Measurements from ENCODE around the gene GNL2. TPM values are rescaled to one million over a fixed set of nuclear protein-coding genes. Genes with fewer than 3 reads are reported as not detected.

The GNL2 gene
- total RNA-seq, 1 experiment from 2014 or later, result 51.9 TPM

- no peaks in the 10 kb centered on the region for H3K9me3 ChIP-seq (ENCODE audit: insufficient read depth, low read depth)
- H3F3A ChIP-seq (ENCODE audit: insufficient read depth, low read depth), result peaks cover 11% of the 10 kb centered on the region; the same call in 1 of the 2 replicates
- H3K27me3 ChIP-seq (ENCODE audit: insufficient read depth, low read depth), result no peaks in the 10 kb centered on the region
- no peak for TF ChIP-seq CTCF (conservative IDR thresholded peaks at IDR 0.05)
- TF ChIP-seq EZH2 (IDR thresholded peaks at IDR 0.05; ENCODE audit: low read depth), result no peak
- no peak overlapping the region for H2AFZ ChIP-seq
- no peaks in the 10 kb centered on the region for H3K4me1 ChIP-seq (replicated peaks; ENCODE audit: insufficient read depth)
- no peaks in the 10 kb centered on the region for H3K79me2 ChIP-seq (ENCODE audit: low read depth)
- intact Hi-C loops (cut with micrococcal nuclease; ENCODE audit: unreplicated experiment), result loop anchor here (5.0 kb wide), 1 partner anchor 108 kb away; no protein-coding TSS in a partner anchor
- ChIA-PET CTCF (no interaction called here), POLR2A (ENCODE audit: unreplicated experiment) (no interaction called here)
- no peak for DNase-seq
- H3K9me2 ChIP-seq (ENCODE audit: insufficient read depth), result no peaks in the 10 kb centered on the region; the same call in 1 of the 2 replicates
- no peak overlapping the region for H3K4me3 ChIP-seq
- BruUV-seq (replicated peaks), result no TSS peak
- peaks cover 31% of the 10 kb centered on the region; the same call in 1 of the 2 replicates for H3K36me3 ChIP-seq (ENCODE audit: low read depth)
- H3K27ac ChIP-seq, result no peak overlapping the region
- H4K20me1 ChIP-seq (ENCODE audit: insufficient read depth), result no peaks in the 10 kb centered on the region
- H3K4me2 ChIP-seq, result no peak overlapping the region
Measured at GRCh38 chr1:37564892-37565291, 30.8 kb downstream of the GNL2 start.

GRCh38 chr1:37562984-37563383, 32.8 kb downstream of the GNL2 start:
- CTCF ChIA-PET, result no interaction called here
- POLR2A ChIA-PET (ENCODE audit: unreplicated experiment), result no interaction called here
- BruUV-seq (replicated peaks), result no TSS peak

More at GRCh38 chr1:37562984-37563383, 32.8 kb downstream of the GNL2 start:
- no peaks in the 10 kb centered on the region for H3K9me3 ChIP-seq (ENCODE audit: insufficient read depth, low read depth)
- peaks cover 15% of the 10 kb centered on the region; the same call in 1 of the 2 replicates for H3K36me3 ChIP-seq (ENCODE audit: low read depth)
- H3K4me1 ChIP-seq (replicated peaks; ENCODE audit: insufficient read depth), result no peaks in the 10 kb centered on the region
- DNase-seq, result no peak
- no peak overlapping the region for H2AFZ ChIP-seq
- H3K4me3 ChIP-seq, result no peak overlapping the region
- peaks cover 11% of the 10 kb centered on the region; the same call in 1 of the 2 replicates for H3F3A ChIP-seq (ENCODE audit: insufficient read depth, low read depth)
- H3K4me2 ChIP-seq, result no peak overlapping the region
- H3K27ac ChIP-seq, result no peak overlapping the region
- TF ChIP-seq EZH2 (IDR thresholded peaks at IDR 0.05; ENCODE audit: low read depth), result no peak
- no peak for TF ChIP-seq CTCF (conservative IDR thresholded peaks at IDR 0.05)
- intact Hi-C loops (cut with micrococcal nuclease; ENCODE audit: unreplicated experiment), result loop anchor here (5.0 kb wide), 1 partner anchor 106 kb away; no protein-coding TSS in a partner anchor
- H4K20me1 ChIP-seq (ENCODE audit: insufficient read depth), result no peaks in the 10 kb centered on the region
- H3K27me3 ChIP-seq (ENCODE audit: insufficient read depth, low read depth), result no peaks in the 10 kb centered on the region
- no peaks in the 10 kb centered on the region for H3K9me2 ChIP-seq (ENCODE audit: insufficient read depth)
- no peaks in the 10 kb centered on the region for H3K79me2 ChIP-seq (ENCODE audit: low read depth)

All from PC-9 (cell line).